ENCODE measurements around the gene KANSL2. TPM values are rescaled to one million over a fixed set of nuclear protein-coding genes. Genes with fewer than 3 reads are reported as not detected.

Gene KANSL2
- total and polyA plus RNA-seq, 2 of the 13 experiments (the other 11 are each of a cell fraction or from before 2014, with no cell fraction given): 24.1 to 41.3 TPM

DNA sequence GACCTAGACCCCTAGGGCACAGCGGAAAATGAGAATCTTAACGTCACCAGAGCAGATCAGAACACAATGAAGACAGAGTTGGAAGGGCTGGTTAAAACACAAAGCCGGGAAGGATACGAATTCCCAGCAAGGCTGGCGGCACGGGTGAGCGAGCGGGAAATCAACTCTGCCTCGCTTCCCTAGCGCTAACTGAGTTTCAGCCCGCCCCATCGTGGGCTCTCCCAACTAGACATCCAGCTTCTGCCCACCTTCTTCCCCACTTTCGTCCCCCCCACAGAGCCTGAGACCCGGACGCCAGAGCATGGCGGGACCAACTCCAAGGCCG, 34.1 kb upstream of the KANSL2 start (continued):
- TF ChIP-seq, protein P1, sequence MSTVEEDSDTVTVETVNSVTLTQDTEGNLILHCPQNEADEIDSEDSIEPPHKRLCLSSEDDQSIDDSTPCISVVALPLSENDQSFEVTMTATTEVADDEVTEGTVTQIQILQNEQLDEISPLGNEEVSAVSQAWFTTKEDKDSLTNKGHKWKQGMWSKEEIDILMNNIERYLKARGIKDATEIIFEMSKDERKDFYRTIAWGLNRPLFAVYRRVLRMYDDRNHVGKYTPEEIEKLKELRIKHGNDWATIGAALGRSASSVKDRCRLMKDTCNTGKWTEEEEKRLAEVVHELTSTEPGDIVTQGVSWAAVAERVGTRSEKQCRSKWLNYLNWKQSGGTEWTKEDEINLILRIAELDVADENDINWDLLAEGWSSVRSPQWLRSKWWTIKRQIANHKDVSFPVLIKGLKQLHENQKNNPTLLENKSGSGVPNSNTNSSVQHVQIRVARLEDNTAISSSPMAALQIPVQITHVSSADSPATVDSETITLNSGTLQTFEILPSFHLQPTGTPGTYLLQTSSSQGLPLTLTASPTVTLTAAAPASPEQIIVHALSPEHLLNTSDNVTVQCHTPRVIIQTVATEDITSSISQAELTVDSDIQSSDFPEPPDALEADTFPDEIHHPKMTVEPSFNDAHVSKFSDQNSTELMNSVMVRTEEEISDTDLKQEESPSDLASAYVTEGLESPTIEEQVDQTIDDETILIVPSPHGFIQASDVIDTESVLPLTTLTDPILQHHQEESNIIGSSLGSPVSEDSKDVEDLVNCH (CRISPR knock-in tag; IDR thresholded peaks at IDR 0.05): 0 out of 2 replicates have a peak, but pooled peaks have one; percentile 0
- TF ChIP-seq REPIN1 (CRISPR knock-in tag; IDR thresholded peaks at IDR 0.05; ENCODE audit: borderline replicate concordance, low read depth): no peak
- no peak for TF ChIP-seq GPN1 (CRISPR knock-in tag; IDR thresholded peaks at IDR 0.05; ENCODE audit: borderline replicate concordance)
- TF ChIP-seq ZNF670 (CRISPR knock-in tag; IDR thresholded peaks at IDR 0.05; ENCODE audit: borderline replicate concordance): no peak
- 0 out of 2 replicates have a peak, but pooled peaks have one; percentile 34 for TF ChIP-seq ZNF234 (CRISPR knock-in tag; conservative IDR thresholded peaks at IDR 0.05)
- TF ChIP-seq TBL1XR1 (IDR thresholded peaks at IDR 0.05; ENCODE audit: borderline replicate concordance, low read length, partially characterized antibody): no peak
- TF ChIP-seq POGZ (CRISPR knock-in tag; IDR thresholded peaks at IDR 0.05): no peak
- peak; percentile 30 for TF ChIP-seq ZNF782 (CRISPR knock-in tag; IDR thresholded peaks at IDR 0.05; ENCODE audit: borderline replicate concordance)
- TF ChIP-seq, protein P2, sequence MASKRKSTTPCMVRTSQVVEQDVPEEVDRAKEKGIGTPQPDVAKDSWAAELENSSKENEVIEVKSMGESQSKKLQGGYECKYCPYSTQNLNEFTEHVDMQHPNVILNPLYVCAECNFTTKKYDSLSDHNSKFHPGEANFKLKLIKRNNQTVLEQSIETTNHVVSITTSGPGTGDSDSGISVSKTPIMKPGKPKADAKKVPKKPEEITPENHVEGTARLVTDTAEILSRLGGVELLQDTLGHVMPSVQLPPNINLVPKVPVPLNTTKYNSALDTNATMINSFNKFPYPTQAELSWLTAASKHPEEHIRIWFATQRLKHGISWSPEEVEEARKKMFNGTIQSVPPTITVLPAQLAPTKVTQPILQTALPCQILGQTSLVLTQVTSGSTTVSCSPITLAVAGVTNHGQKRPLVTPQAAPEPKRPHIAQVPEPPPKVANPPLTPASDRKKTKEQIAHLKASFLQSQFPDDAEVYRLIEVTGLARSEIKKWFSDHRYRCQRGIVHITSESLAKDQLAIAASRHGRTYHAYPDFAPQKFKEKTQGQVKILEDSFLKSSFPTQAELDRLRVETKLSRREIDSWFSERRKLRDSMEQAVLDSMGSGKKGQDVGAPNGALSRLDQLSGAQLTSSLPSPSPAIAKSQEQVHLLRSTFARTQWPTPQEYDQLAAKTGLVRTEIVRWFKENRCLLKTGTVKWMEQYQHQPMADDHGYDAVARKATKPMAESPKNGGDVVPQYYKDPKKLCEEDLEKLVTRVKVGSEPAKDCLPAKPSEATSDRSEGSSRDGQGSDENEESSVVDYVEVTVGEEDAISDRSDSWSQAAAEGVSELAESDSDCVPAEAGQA (IDR thresholded peaks at IDR 0.05; ENCODE audit: low read depth): no peak
- TF ChIP-seq, protein P2 (CRISPR knock-in tag; IDR thresholded peaks at IDR 0.05; ENCODE audit: borderline replicate concordance): no peak
- TF ChIP-seq, protein P3, sequence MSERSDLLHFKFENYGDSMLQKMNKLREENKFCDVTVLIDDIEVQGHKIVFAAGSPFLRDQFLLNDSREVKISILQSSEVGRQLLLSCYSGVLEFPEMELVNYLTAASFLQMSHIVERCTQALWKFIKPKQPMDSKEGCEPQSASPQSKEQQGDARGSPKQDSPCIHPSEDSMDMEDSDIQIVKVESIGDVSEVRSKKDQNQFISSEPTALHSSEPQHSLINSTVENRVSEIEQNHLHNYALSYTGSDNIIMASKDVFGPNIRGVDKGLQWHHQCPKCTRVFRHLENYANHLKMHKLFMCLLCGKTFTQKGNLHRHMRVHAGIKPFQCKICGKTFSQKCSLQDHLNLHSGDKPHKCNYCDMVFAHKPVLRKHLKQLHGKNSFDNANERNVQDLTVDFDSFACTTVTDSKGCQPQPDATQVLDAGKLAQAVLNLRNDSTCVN (CRISPR knock-in tag; IDR thresholded peaks at IDR 0.05; ENCODE audit: borderline replicate concordance): no peak
- TF ChIP-seq, protein P4, sequence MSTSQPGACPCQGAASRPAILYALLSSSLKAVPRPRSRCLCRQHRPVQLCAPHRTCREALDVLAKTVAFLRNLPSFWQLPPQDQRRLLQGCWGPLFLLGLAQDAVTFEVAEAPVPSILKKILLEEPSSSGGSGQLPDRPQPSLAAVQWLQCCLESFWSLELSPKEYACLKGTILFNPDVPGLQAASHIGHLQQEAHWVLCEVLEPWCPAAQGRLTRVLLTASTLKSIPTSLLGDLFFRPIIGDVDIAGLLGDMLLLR (CRISPR knock-in tag; IDR thresholded peaks at IDR 0.05): peak; percentile 75; the same call in 1 of the 2 replicates
- TF ChIP-seq, protein P5, sequence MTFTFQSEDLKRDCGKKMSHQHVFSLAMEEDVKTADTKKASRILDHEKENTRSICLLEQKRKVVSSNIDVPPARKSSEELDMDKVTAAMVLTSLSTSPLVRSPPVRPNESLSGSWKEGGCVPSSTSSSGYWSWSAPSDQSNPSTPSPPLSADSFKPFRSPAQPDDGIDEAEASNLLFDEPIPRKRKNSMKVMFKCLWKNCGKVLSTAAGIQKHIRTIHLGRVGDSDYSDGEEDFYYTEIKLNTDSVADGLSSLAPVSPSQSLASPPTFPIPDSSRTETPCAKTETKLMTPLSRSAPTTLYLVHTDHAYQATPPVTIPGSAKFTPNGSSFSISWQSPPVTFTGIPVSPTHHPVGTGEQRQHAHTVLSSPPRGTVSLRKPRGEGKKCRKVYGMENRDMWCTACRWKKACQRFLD (CRISPR knock-in tag; IDR thresholded peaks at IDR 0.05; ENCODE audit: borderline replicate concordance): no peak
